H9 (cell line): ENCODE measurements around the gene CSTPP1. TPM values are rescaled to one million over a fixed set of nuclear protein-coding genes. Genes with fewer than 3 reads are reported as not detected.

Experiments used
- DNase-seq: peaks from one replicate; pipeline ENCODE4 v3.0.0-alpha.2; 2017
- H2AFZ ChIP-seq: one replicate; pipeline ENCODE4 v1.6.1; 2013; ENCODE audit warnings: mild to moderate bottlenecking, low read length, control low read depth, moderate library complexity
- H2AK5ac ChIP-seq: 2 replicates; pipeline ENCODE4 v1.6.1; 2013; ENCODE audit warnings: low read length, control low read depth, mixed read lengths; ENCODE audit not compliant: insufficient read length
- H2BK120ac ChIP-seq: one replicate; pipeline ENCODE4 v1.6.1; 2013; ENCODE audit warnings: low read depth, mild to moderate bottlenecking, low read length, control low read depth, inconsistent platforms; ENCODE audit not compliant: poor library complexity, severe bottlenecking
- H2BK12ac ChIP-seq: 2 replicates; pipeline ENCODE4 v1.6.1; 2013; ENCODE audit warnings: low read length, control low read depth, mixed read lengths, low read depth; ENCODE audit not compliant: insufficient read length
- H2BK15ac ChIP-seq: 2 replicates; pipeline ENCODE4 v1.6.1; 2013; ENCODE audit warnings: low read depth, low read length, control low read depth
- H2BK20ac ChIP-seq: one replicate; pipeline ENCODE4 v1.6.1; 2013; ENCODE audit warnings: low read depth, mild to moderate bottlenecking, low read length, control low read depth, inconsistent platforms; ENCODE audit not compliant: poor library complexity, severe bottlenecking
- H2BK5ac ChIP-seq: 2 replicates; pipeline ENCODE4 v1.6.1; 2013; ENCODE audit warnings: low read length, control low read depth, mixed read lengths; ENCODE audit not compliant: insufficient read length
- H3K14ac ChIP-seq: 2 replicates; pipeline ENCODE4 v1.6.1; 2013; ENCODE audit warnings: low read length, control low read depth; ENCODE audit not compliant: insufficient read depth
- H3K18ac ChIP-seq: 2 replicates; pipeline ENCODE4 v1.6.1; 2013; ENCODE audit warnings: low read depth, mild to moderate bottlenecking, mixed read lengths, low read length, control low read depth; ENCODE audit not compliant: insufficient read length
- H3K23ac ChIP-seq: 2 replicates; pipeline ENCODE4 v1.6.1; 2013; ENCODE audit warnings: low read length, control low read depth, mixed read lengths, low read depth; ENCODE audit not compliant: insufficient read length
- H3K23me2 ChIP-seq: 2 replicates; pipeline ENCODE4 v1.6.1; 2013; ENCODE audit warnings: low read depth, mild to moderate bottlenecking, mixed read lengths, low read length, control low read depth; ENCODE audit not compliant: insufficient read length, poor library complexity, severe bottlenecking
- H3K27ac ChIP-seq: 2 replicates; pipeline ENCODE4 v1.5.1; 2013; ENCODE audit warnings: low read length, control low read depth, mixed read lengths, low read depth; ENCODE audit not compliant: insufficient read length
- H3K27me3 ChIP-seq: 2 replicates; pipeline ENCODE4 v1.6.1; 2013; ENCODE audit warnings: low read length, control low read depth, inconsistent platforms; ENCODE audit not compliant: insufficient read depth
- H3K4ac ChIP-seq: 2 replicates; pipeline ENCODE4 v1.6.1; 2013; ENCODE audit warnings: low read depth, mild to moderate bottlenecking, control low read depth, inconsistent platforms, low read length, moderate library complexity
- H3K4me1 ChIP-seq: 2 replicates; pipeline ENCODE4 v1.6.1; 2013; ENCODE audit warnings: low read length, control low read depth, inconsistent platforms; ENCODE audit not compliant: insufficient read depth
- H3K4me2 ChIP-seq: 2 replicates; pipeline ENCODE4 v1.6.1; 2013; ENCODE audit warnings: low read length, control low read depth, mixed read lengths; ENCODE audit not compliant: insufficient read length, insufficient read depth
- H3K56ac ChIP-seq: 2 replicates; pipeline ENCODE4 v1.6.1; 2013; ENCODE audit warnings: low read depth, mild to moderate bottlenecking, mixed read lengths, low read length, control low read depth; ENCODE audit not compliant: insufficient read length
- H3K79me1 ChIP-seq: 2 replicates; pipeline ENCODE4 v1.6.1; 2013; ENCODE audit warnings: low read depth, mild to moderate bottlenecking, moderate library complexity, low read length, control low read depth, inconsistent platforms; ENCODE audit not compliant: insufficient read depth, poor library complexity, severe bottlenecking
- H3K79me2 ChIP-seq: 2 replicates; pipeline ENCODE4 v1.6.1; 2013; ENCODE audit warnings: low read length, control low read depth, inconsistent platforms; ENCODE audit not compliant: insufficient read depth
- H3K9ac ChIP-seq: 2 replicates; pipeline ENCODE4 v1.6.1; 2013; ENCODE audit warnings: low read length, control low read depth, mixed read lengths; ENCODE audit not compliant: insufficient read length; ENCODE audit errors: extremely low read depth
- H3K9me3 ChIP-seq: one replicate; pipeline ENCODE4 v1.6.1; 2013; ENCODE audit warnings: low read depth, low read length, inconsistent platforms; ENCODE audit not compliant: control insufficient read depth
- H3T11ph ChIP-seq: one replicate; pipeline ENCODE4 v1.6.1; 2013; ENCODE audit warnings: mild to moderate bottlenecking, low read length, control low read depth, inconsistent platforms
- H4K20me1 ChIP-seq: one replicate; pipeline ENCODE4 v1.6.1; 2013; ENCODE audit not compliant: control insufficient read depth, insufficient read length, insufficient read depth
- H4K5ac ChIP-seq: 2 replicates; pipeline ENCODE4 v1.6.1; 2013; ENCODE audit warnings: low read depth, mild to moderate bottlenecking, mixed read lengths, low read length, control low read depth; ENCODE audit not compliant: insufficient read length
- H4K8ac ChIP-seq: replicated peaks from 2 replicates; pipeline ENCODE4 v1.6.1; 2013; ENCODE audit warnings: low read length, control low read depth, mixed read lengths, low read depth; ENCODE audit not compliant: insufficient read length
- H4K91ac ChIP-seq: 2 replicates; pipeline ENCODE4 v1.6.1; 2013; ENCODE audit warnings: low read depth, mild to moderate bottlenecking, moderate library complexity, mixed read lengths, low read length, control low read depth; ENCODE audit not compliant: insufficient read length
- H3K27ac Mint-ChIP-seq, 3 experiments: 2 replicates in 2 of 3; 3 replicates in 1 of 3; pipeline ENCODE4 v1.8.0; 2020 to 2021; ENCODE audit warnings: mixed read lengths in 3 of 3, mild to moderate bottlenecking in 1 of 3, moderate library complexity in 1 of 3
- H3K27me3 Mint-ChIP-seq: 2 replicates; pipeline ENCODE4 v1.8.0; 2021; ENCODE audit warnings: low read depth, mild to moderate bottlenecking, moderate library complexity, mixed read lengths
- H3K36me3 Mint-ChIP-seq, 3 experiments: 2 replicates in 2 of 3; 3 replicates in 1 of 3; pipeline ENCODE4 v1.8.0; 2020 to 2021; ENCODE audit warnings: low read depth in 3 of 3, mixed read lengths in 3 of 3; ENCODE audit not compliant: insufficient read depth in 1 of 3
- H3K4me1 Mint-ChIP-seq, 2 experiments: 2 replicates each; pipeline ENCODE4 v1.8.0; 2020; ENCODE audit warnings: mixed read lengths in 2 of 2
- H3K4me3 Mint-ChIP-seq, 2 experiments: 2 replicates in 1 of 2; 3 replicates in 1 of 2; pipeline ENCODE4 v1.8.0; 2020 to 2021; ENCODE audit warnings: mild to moderate bottlenecking in 2 of 2, mixed read lengths in 2 of 2, moderate library complexity in 1 of 2
- H3K9me3 Mint-ChIP-seq, 2 experiments: 2 replicates in 1 of 2; 3 replicates in 1 of 2; pipeline ENCODE4 v1.8.0; 2020; ENCODE audit warnings: mild to moderate bottlenecking in 2 of 2, mixed read lengths in 2 of 2, moderate library complexity in 1 of 2
- WGBS: extraction: QIAGEN DNeasy Blood & Tissue Kit; methylation state at CpG from one replicate; pipeline ENCODE4 v1.1.7; 2013; ENCODE audit warnings: missing lambda C conversion rate, low lambda C conversion rate, mixed read lengths; ENCODE audit not compliant: insufficient read length; ENCODE audit errors: extremely low coverage; 5-methylcytosine and 5-hydroxymethylcytosine counted together
- total RNA-seq: library from RNA; stranded (reverse); gene quantifications from 2 replicates; pipeline ENCODE4 v1.2.1, GENCODE V29; 2021
- TF ChIP-seq, protein P1 (sequence below): fragments of 200-600 bp; sonication (generic); conservative IDR thresholded peaks from 3 replicates; pipeline ENCODE4 v1.8.0; 2021; ENCODE audit warnings: antibody characterized with exemption, mild to moderate bottlenecking

Gene CSTPP1
- total RNA-seq, 1 experiment from 2014 or later: 21.2 TPM

DNA sequence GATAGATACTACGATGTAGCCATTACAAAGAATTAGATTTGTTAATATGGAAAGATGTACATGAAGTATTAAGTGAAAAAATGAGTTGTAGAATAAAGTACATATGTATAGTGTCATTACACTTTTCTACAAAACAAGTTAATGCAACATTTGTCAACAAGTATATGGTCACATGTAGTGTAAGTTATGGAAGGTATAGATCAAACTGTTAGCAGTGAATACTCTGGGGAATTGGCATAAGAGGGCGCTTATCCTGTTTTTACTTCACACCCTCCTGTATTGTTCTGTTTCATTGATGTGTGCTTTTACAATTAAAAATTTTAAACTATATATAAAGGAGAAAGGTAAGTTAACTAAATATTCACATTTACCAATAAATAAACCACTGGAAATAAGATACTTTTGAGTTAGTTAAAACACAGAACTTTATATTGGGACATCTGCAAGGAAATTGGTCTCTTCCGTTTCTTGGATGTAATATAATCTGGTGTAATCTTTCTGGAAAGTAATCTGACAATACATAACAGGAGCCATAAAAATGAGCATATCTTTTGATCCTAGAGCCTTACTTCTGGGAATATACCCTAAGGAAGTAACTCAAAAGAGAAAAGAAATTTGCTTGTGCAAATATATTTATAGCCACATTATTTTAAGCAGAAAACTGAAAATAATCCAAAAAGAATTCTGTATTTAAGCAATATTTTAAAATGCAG lies 34.5 kb downstream of the CSTPP1 start:
- H4K91ac ChIP-seq: no peak overlapping the region
- peaks cover 6 to 7% of the 10 kb centered on the region in 2 experiments for H3K4me1 Mint-ChIP-seq
- H3K79me2 ChIP-seq: no peaks in the 10 kb centered on the region
- H3K9ac ChIP-seq: no peak overlapping the region
- H2BK20ac ChIP-seq: no peak overlapping the region
- no peaks in the 10 kb centered on the region for H3K9me3 Mint-ChIP-seq
- H3K4me1 ChIP-seq: no peaks in the 10 kb centered on the region
- no peaks in the 10 kb centered on the region for H4K20me1 ChIP-seq
- H3K27me3 Mint-ChIP-seq: peaks cover 2% of the 10 kb centered on the region; the same call in 1 of the 2 replicates
- TF ChIP-seq, protein P1, sequence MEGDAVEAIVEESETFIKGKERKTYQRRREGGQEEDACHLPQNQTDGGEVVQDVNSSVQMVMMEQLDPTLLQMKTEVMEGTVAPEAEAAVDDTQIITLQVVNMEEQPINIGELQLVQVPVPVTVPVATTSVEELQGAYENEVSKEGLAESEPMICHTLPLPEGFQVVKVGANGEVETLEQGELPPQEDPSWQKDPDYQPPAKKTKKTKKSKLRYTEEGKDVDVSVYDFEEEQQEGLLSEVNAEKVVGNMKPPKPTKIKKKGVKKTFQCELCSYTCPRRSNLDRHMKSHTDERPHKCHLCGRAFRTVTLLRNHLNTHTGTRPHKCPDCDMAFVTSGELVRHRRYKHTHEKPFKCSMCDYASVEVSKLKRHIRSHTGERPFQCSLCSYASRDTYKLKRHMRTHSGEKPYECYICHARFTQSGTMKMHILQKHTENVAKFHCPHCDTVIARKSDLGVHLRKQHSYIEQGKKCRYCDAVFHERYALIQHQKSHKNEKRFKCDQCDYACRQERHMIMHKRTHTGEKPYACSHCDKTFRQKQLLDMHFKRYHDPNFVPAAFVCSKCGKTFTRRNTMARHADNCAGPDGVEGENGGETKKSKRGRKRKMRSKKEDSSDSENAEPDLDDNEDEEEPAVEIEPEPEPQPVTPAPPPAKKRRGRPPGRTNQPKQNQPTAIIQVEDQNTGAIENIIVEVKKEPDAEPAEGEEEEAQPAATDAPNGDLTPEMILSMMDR: no peak
- no peak overlapping the region for H2BK5ac ChIP-seq
- no peak overlapping the region for H3K56ac ChIP-seq
- H2BK12ac ChIP-seq: no peak overlapping the region
- H3K14ac ChIP-seq: no peak overlapping the region
- H4K8ac ChIP-seq: no peak overlapping the region
- no peak overlapping the region for H3T11ph ChIP-seq
- H2BK120ac ChIP-seq: no peak overlapping the region
- H2AFZ ChIP-seq: no peak overlapping the region
- H3K79me1 ChIP-seq: no peaks in the 10 kb centered on the region
- no peak overlapping the region for H2AK5ac ChIP-seq
- H3K23ac ChIP-seq: no peak overlapping the region
- no CpG with 5 or more reads among the region's 3 CpGs for WGBS
- H3K36me3 Mint-ChIP-seq: peaks cover 0 to 2% (median 0%) of the 10 kb centered on the region in 3 experiments; a peak in 2 of 7 replicates
- no peak overlapping the region for H4K5ac ChIP-seq
- no peak overlapping the region for H2BK15ac ChIP-seq
- no peaks in the 10 kb centered on the region for H3K27me3 ChIP-seq
- no peak overlapping the region for H3K18ac ChIP-seq
- no peak overlapping the region for H3K4me3 Mint-ChIP-seq
- H3K4me2 ChIP-seq: no peak overlapping the region
- no peaks in the 10 kb centered on the region for H3K9me3 ChIP-seq
- no peaks in the 10 kb centered on the region for H3K23me2 ChIP-seq
- no peak overlapping the region for H3K4ac ChIP-seq
- H3K27ac Mint-ChIP-seq: no peak overlapping the region
- no peak overlapping the region for H3K27ac ChIP-seq
- no peak for DNase-seq
